ENCODE data around the gene TACC2.

Gene TACC2

GRCh38 chr10:122135251-122136025, 146.5 kb downstream of the TACC2 start:
- no peak for TF ChIP-seq CTCF (conservative IDR thresholded peaks at IDR 0.05; ENCODE audit: low read depth, low read length)
- Histone ChIP-seq H3K4me2 (no peak overlapping the region), H3K27ac (no peak overlapping the region), H4K20me1 (ENCODE audit: insufficient read depth) (no peaks in the 10 kb centered on the region), H3K4me1 (ENCODE audit: low read depth, poor library complexity, severe bottlenecking) (no peaks in the 10 kb centered on the region), H3K36me3 (ENCODE audit: insufficient read depth) (no peaks in the 10 kb centered on the region), H3K27me3 (ENCODE audit: insufficient read depth, low read depth) (no peaks in the 10 kb centered on the region), H3K4me3 (IDR thresholded peaks at IDR 0.05; ENCODE audit: insufficient read depth, low read depth, low read length) (no peak overlapping the region), H3K79me2 (ENCODE audit: insufficient read depth, low read depth) (no peaks in the 10 kb centered on the region), H2AFZ (ENCODE audit: low read depth) (no peak overlapping the region), H3K9ac (no peak overlapping the region)

GRCh38 chr10:122138831-122139625, 150.1 kb downstream of the TACC2 start:
- Histone ChIP-seq H2AFZ (ENCODE audit: low read depth) (no peak overlapping the region), H4K20me1 (ENCODE audit: insufficient read depth) (no peaks in the 10 kb centered on the region), H3K36me3 (ENCODE audit: insufficient read depth) (no peaks in the 10 kb centered on the region), H3K79me2 (ENCODE audit: insufficient read depth, low read depth) (no peaks in the 10 kb centered on the region), H3K4me1 (ENCODE audit: low read depth, poor library complexity, severe bottlenecking) (no peaks in the 10 kb centered on the region), H3K27me3 (ENCODE audit: insufficient read depth, low read depth) (no peaks in the 10 kb centered on the region), H3K9ac (no peak overlapping the region), H3K4me2 (no peak overlapping the region), H3K27ac (no peak overlapping the region), H3K4me3 (IDR thresholded peaks at IDR 0.05; ENCODE audit: insufficient read depth, low read depth, low read length) (no peak overlapping the region)
- no peak for TF ChIP-seq CTCF (conservative IDR thresholded peaks at IDR 0.05; ENCODE audit: low read depth, low read length)

GRCh38 chr10:122139627-122140170, 150.7 kb downstream of the TACC2 start:
- Histone ChIP-seq H3K27me3 (ENCODE audit: insufficient read depth, low read depth) (no peaks in the 10 kb centered on the region), H3K4me3 (IDR thresholded peaks at IDR 0.05; ENCODE audit: insufficient read depth, low read depth, low read length) (no peak overlapping the region), H2AFZ (ENCODE audit: low read depth) (no peak overlapping the region), H3K9ac (no peak overlapping the region), H3K79me2 (ENCODE audit: insufficient read depth, low read depth) (no peaks in the 10 kb centered on the region), H3K36me3 (ENCODE audit: insufficient read depth) (no peaks in the 10 kb centered on the region), H3K4me2 (no peak overlapping the region), H3K4me1 (ENCODE audit: low read depth, poor library complexity, severe bottlenecking) (no peaks in the 10 kb centered on the region), H3K27ac (no peak overlapping the region), H4K20me1 (ENCODE audit: insufficient read depth) (no peaks in the 10 kb centered on the region)
- TF ChIP-seq CTCF (conservative IDR thresholded peaks at IDR 0.05; ENCODE audit: low read depth, low read length): no peak

GRCh38 chr10:122140461-122140902, 151.5 kb downstream of the TACC2 start:
- H3K36me3 ChIP-seq (ENCODE audit: insufficient read depth): no peaks in the 10 kb centered on the region
- H4K20me1 ChIP-seq (ENCODE audit: insufficient read depth): no peaks in the 10 kb centered on the region
- H3K9ac ChIP-seq: no peak overlapping the region
- H3K4me3 ChIP-seq (IDR thresholded peaks at IDR 0.05; ENCODE audit: insufficient read depth, low read depth, low read length): no peak overlapping the region
- no peaks in the 10 kb centered on the region for H3K79me2 ChIP-seq (ENCODE audit: insufficient read depth, low read depth)
- H2AFZ ChIP-seq (ENCODE audit: low read depth): no peak overlapping the region
- H3K4me2 ChIP-seq: no peak overlapping the region
- TF ChIP-seq CTCF (conservative IDR thresholded peaks at IDR 0.05; ENCODE audit: low read depth, low read length): no peak
- no peaks in the 10 kb centered on the region for H3K27me3 ChIP-seq (ENCODE audit: insufficient read depth, low read depth)
- no peak overlapping the region for H3K27ac ChIP-seq
- H3K4me1 ChIP-seq (ENCODE audit: low read depth, poor library complexity, severe bottlenecking): no peaks in the 10 kb centered on the region
